Ishikawa (cell line): ENCODE measurements around the gene STING1.

ENCODE experiments used
- CEBPB ChIP-seq: IDR thresholded peaks from 2 replicates; pipeline ENCODE4 v1.6.1; 2012
- CREB1 ChIP-seq: IDR thresholded peaks from 2 replicates; pipeline ENCODE4 v1.6.1; 2012; ENCODE audit warnings: low read depth
- EGR1 ChIP-seq: IDR thresholded peaks from 2 replicates; pipeline ENCODE4 v1.6.1; 2012
- EP300 ChIP-seq: IDR thresholded peaks from 2 replicates; pipeline ENCODE4 v1.6.1; 2012; ENCODE audit warnings: borderline replicate concordance
- FOXM1 ChIP-seq: IDR thresholded peaks from 2 replicates; pipeline ENCODE4 v1.6.1; 2012; ENCODE audit warnings: low read depth, borderline replicate concordance
- MAX ChIP-seq: IDR thresholded peaks from 2 replicates; pipeline ENCODE4 v1.6.1; 2012
- NFIC ChIP-seq: IDR thresholded peaks from 2 replicates; pipeline ENCODE4 v1.6.1; 2012
- RAD21 ChIP-seq: IDR thresholded peaks from 2 replicates; pipeline ENCODE4 v1.6.1; 2012; ENCODE audit warnings: low read depth
- TAF1 ChIP-seq: IDR thresholded peaks from 2 replicates; pipeline ENCODE4 v1.6.1; 2012; ENCODE audit warnings: low read depth, mild to moderate bottlenecking
- TCF12 ChIP-seq: IDR thresholded peaks from 2 replicates; pipeline ENCODE4 v1.6.1; 2012; ENCODE audit warnings: low read depth
- TEAD4 ChIP-seq: IDR thresholded peaks from 2 replicates; pipeline ENCODE4 v1.6.1; 2012
- USF1 ChIP-seq: IDR thresholded peaks from 2 replicates; pipeline ENCODE4 v1.6.1; 2012
- YY1 ChIP-seq: IDR thresholded peaks from 2 replicates; pipeline ENCODE4 v1.6.1; 2012; ENCODE audit warnings: low read depth
- ZBTB7A ChIP-seq: IDR thresholded peaks from 2 replicates; pipeline ENCODE4 v1.6.1; 2012; ENCODE audit warnings: low read depth
- TF ChIP-seq, protein P1 (sequence below): IDR thresholded peaks from 2 replicates; pipeline ENCODE4 v1.6.1; 2012; ENCODE audit warnings: low read depth, mild to moderate bottlenecking

Gene STING1

DNA sequence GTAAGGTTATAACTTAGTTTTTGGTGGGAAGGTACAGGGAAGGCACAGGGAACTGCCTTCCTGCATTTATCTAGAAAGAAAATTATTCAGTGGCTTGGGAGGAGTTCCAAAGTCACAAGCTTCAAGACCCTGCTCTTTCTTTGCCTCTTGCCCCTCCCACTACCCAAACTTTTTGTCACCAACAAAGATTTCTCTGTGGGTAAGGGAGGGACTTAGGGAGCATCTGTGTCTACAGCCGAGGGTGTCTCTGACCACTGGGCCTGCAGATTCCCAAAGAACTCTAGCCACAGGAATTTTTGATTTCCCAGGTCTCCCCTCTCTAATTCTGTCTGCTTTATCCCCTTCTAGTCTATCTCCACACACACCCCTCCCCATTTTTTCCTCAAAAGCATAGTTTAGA is 22.1 kb downstream of the STING1 start:
- TF ChIP-seq FOXM1 (no peak), EP300 (no peak), CREB1 (no peak), RAD21 (no peak), EGR1 (no peak), CEBPB (no peak), TEAD4 (no peak), YY1 (no peak), MAX (no peak), TCF12 (no peak), USF1 (no peak), NFIC (no peak), TAF1 (no peak), ZBTB7A (no peak)
- TF ChIP-seq, protein P1, sequence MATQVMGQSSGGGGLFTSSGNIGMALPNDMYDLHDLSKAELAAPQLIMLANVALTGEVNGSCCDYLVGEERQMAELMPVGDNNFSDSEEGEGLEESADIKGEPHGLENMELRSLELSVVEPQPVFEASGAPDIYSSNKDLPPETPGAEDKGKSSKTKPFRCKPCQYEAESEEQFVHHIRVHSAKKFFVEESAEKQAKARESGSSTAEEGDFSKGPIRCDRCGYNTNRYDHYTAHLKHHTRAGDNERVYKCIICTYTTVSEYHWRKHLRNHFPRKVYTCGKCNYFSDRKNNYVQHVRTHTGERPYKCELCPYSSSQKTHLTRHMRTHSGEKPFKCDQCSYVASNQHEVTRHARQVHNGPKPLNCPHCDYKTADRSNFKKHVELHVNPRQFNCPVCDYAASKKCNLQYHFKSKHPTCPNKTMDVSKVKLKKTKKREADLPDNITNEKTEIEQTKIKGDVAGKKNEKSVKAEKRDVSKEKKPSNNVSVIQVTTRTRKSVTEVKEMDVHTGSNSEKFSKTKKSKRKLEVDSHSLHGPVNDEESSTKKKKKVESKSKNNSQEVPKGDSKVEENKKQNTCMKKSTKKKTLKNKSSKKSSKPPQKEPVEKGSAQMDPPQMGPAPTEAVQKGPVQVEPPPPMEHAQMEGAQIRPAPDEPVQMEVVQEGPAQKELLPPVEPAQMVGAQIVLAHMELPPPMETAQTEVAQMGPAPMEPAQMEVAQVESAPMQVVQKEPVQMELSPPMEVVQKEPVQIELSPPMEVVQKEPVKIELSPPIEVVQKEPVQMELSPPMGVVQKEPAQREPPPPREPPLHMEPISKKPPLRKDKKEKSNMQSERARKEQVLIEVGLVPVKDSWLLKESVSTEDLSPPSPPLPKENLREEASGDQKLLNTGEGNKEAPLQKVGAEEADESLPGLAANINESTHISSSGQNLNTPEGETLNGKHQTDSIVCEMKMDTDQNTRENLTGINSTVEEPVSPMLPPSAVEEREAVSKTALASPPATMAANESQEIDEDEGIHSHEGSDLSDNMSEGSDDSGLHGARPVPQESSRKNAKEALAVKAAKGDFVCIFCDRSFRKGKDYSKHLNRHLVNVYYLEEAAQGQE = no peak

- no peak for TF ChIP-seq TEAD4
- TF ChIP-seq USF1 = no peak
- no peak for TF ChIP-seq TCF12
- TF ChIP-seq NFIC = no peak
- no peak for TF ChIP-seq RAD21
- TF ChIP-seq TAF1 = no peak
- TF ChIP-seq CREB1 = no peak
- TF ChIP-seq, protein P1 = no peak
- no peak for TF ChIP-seq EP300
- no peak for TF ChIP-seq EGR1
- no peak for TF ChIP-seq YY1
- TF ChIP-seq FOXM1 = no peak
- TF ChIP-seq CEBPB = no peak
- no peak for TF ChIP-seq ZBTB7A
- TF ChIP-seq MAX = no peak
These were observed 23.1 kb downstream of the STING1 start for GRCh38 chr5:139459451-139459934.

GRCh38 chr5:139458580-139459407 is 23.8 kb downstream of the STING1 start:
- TF ChIP-seq EGR1 = no peak
- no peak for TF ChIP-seq CEBPB
- TF ChIP-seq NFIC = no peak
- TF ChIP-seq YY1 = no peak
- TF ChIP-seq FOXM1 = no peak
- no peak for TF ChIP-seq USF1
- no peak for TF ChIP-seq TEAD4
- TF ChIP-seq TAF1 = no peak
- no peak for TF ChIP-seq EP300
- no peak for TF ChIP-seq CREB1
- TF ChIP-seq MAX = no peak
- TF ChIP-seq RAD21 = no peak
- no peak for TF ChIP-seq TCF12
- no peak for TF ChIP-seq ZBTB7A
- TF ChIP-seq, protein P1 = no peak
